GM23338 (cell line): ENCODE data around the gene C1orf21. TPM values are rescaled to one million over a fixed set of nuclear protein-coding genes. Genes with fewer than 3 reads are reported as not detected.

Experiments used
- ATAC-seq: fragments of 200-7000 bp; cut with Tn5 transposase; 3 replicates; pipeline ENCODE4 v1.9.1; 2020
- DNase-seq: peaks from one replicate; pipeline ENCODE4 v3.0.0-alpha.2; 2015; ENCODE audit warnings: low spot score
- H2AFZ ChIP-seq: fragments of 200-600 bp; sonication (generic); 2 replicates; pipeline ENCODE4 v1.8.0; 2016; ENCODE audit warnings: antibody characterized with exemption, mild to moderate bottlenecking, moderate library complexity
- H3F3A ChIP-seq: fragments of 200-600 bp; sonication (generic); replicated peaks from 2 replicates; pipeline ENCODE4 v1.8.0; 2017; ENCODE audit warnings: antibody characterized with exemption, mixed run types, low read depth
- H3K27ac ChIP-seq: fragments of 200-600 bp; sonication (generic); 2 replicates; pipeline ENCODE4 v1.6.1; 2016; ENCODE audit warnings: low read depth
- H3K27me3 ChIP-seq: fragments of 200-600 bp; sonication (generic); 2 replicates; pipeline ENCODE4 v1.8.0; 2016; ENCODE audit warnings: mild to moderate bottlenecking, mixed run types, moderate library complexity; ENCODE audit not compliant: insufficient read depth
- H3K36me3 ChIP-seq: fragments of 200-600 bp; sonication (generic); 2 replicates; pipeline ENCODE4 v1.8.0; 2016; ENCODE audit warnings: mild to moderate bottlenecking; ENCODE audit not compliant: insufficient read depth
- H3K4me1 ChIP-seq: fragments of 200-600 bp; sonication (generic); 2 replicates; pipeline ENCODE4 v1.8.0; 2016; ENCODE audit warnings: mild to moderate bottlenecking, moderate library complexity; ENCODE audit not compliant: insufficient read depth
- H3K4me2 ChIP-seq: fragments of 200-600 bp; sonication (generic); 2 replicates; pipeline ENCODE4 v1.7.1; 2017; ENCODE audit warnings: mixed run types
- H3K4me3 ChIP-seq: fragments of 200-600 bp; sonication (generic); 2 replicates; pipeline ENCODE4 v1.6.1; 2016; ENCODE audit warnings: mixed run types
- H3K79me2 ChIP-seq: fragments of 200-600 bp; sonication (generic); replicated peaks from 2 replicates; pipeline ENCODE4 v1.8.0; 2017; ENCODE audit warnings: mild to moderate bottlenecking; ENCODE audit not compliant: insufficient read depth
- H3K9me2 ChIP-seq: fragments of 200-600 bp; sonication (generic); 2 replicates; pipeline ENCODE4 v1.8.0; 2017; ENCODE audit not compliant: insufficient read depth
- H4K20me1 ChIP-seq: fragments of 200-600 bp; sonication (generic); replicated peaks from 2 replicates; pipeline ENCODE4 v1.8.0; 2017; ENCODE audit warnings: mild to moderate bottlenecking; ENCODE audit not compliant: insufficient read depth
- H3K27ac Mint-ChIP-seq: 2 replicates; pipeline ENCODE4 v1.8.0; 2020; ENCODE audit warnings: inconsistent platforms, mild to moderate bottlenecking, moderate library complexity, mixed read lengths
- H3K27me3 Mint-ChIP-seq: 3 replicates; pipeline ENCODE4 v1.8.0; 2022; ENCODE audit warnings: low read depth, mild to moderate bottlenecking, moderate library complexity, mixed read lengths, inconsistent platforms; ENCODE audit not compliant: insufficient read depth, poor library complexity
- H3K36me3 Mint-ChIP-seq: 3 replicates; pipeline ENCODE4 v1.8.0; 2021; ENCODE audit warnings: low read depth, mild to moderate bottlenecking, inconsistent platforms, moderate library complexity, mixed read lengths
- H3K4me1 Mint-ChIP-seq: 3 replicates; pipeline ENCODE4 v1.8.0; 2020; ENCODE audit warnings: mild to moderate bottlenecking, inconsistent platforms, mixed read lengths
- H3K4me3 Mint-ChIP-seq: 3 replicates; pipeline ENCODE4 v1.8.0; 2021; ENCODE audit warnings: moderate library complexity, mild to moderate bottlenecking, inconsistent platforms, mixed read lengths
- H3K9me3 Mint-ChIP-seq: 3 replicates; pipeline ENCODE4 v1.8.0; 2020; ENCODE audit warnings: moderate library complexity, mild to moderate bottlenecking, inconsistent platforms, mixed read lengths
- CREB1 ChIP-seq: fragments of 250-450 bp; sonication (Bioruptor Pico); IDR thresholded peaks from 2 replicates; pipeline ENCODE4 v1.5.0; 2020; ENCODE audit warnings: low read depth, mild to moderate bottlenecking, moderate library complexity
- EZH2 ChIP-seq: fragments of 200-600 bp; sonication (generic); IDR thresholded peaks from one replicate; pipeline ENCODE4 v1.8.0; 2017; ENCODE audit warnings: antibody characterized with exemption, mild to moderate bottlenecking, low read depth; ENCODE audit not compliant: unreplicated experiment
- EZH2phosphoT487 ChIP-seq: fragments of 200-600 bp; sonication (generic); IDR thresholded peaks from one replicate; pipeline ENCODE4 v1.8.1; 2018; ENCODE audit warnings: antibody characterized with exemption; ENCODE audit not compliant: unreplicated experiment
- JUNB ChIP-seq: IDR thresholded peaks from one replicate; pipeline ENCODE4 v1.6.1; 2016; ENCODE audit warnings: antibody characterized with exemption; ENCODE audit not compliant: unreplicated experiment
- NANOG ChIP-seq: IDR thresholded peaks from 2 replicates; pipeline ENCODE4 v1.6.1; 2016; ENCODE audit warnings: antibody characterized with exemption, borderline replicate concordance
- POLR2AphosphoS5 ChIP-seq: IDR thresholded peaks from 2 replicates; pipeline ENCODE4 v1.6.1; 2016; ENCODE audit warnings: antibody characterized with exemption, low read depth
- STAT1 ChIP-seq: IDR thresholded peaks from one replicate; pipeline ENCODE4 v1.6.1; 2016; ENCODE audit warnings: antibody characterized with exemption; ENCODE audit not compliant: unreplicated experiment
- ZNF114 ChIP-seq: fragments of 250-450 bp; sonication (Bioruptor Pico); IDR thresholded peaks from 2 replicates; pipeline ENCODE4 v1.5.0; 2020; ENCODE audit warnings: mild to moderate bottlenecking, moderate library complexity
- ZNF331 ChIP-seq: fragments of 250-450 bp; sonication (Bioruptor Pico); IDR thresholded peaks from 2 replicates; pipeline ENCODE4 v1.5.0; 2020; ENCODE audit warnings: low read depth, mild to moderate bottlenecking, moderate library complexity
- polyA plus RNA-seq: library from polyadenylated mRNA; unstranded; fragments of >200 nt; fragmentation: Nextera tagmentation; extraction: Ambion mirVana; gene quantifications from 2 replicates; pipeline ENCODE4 v1.2.1, GENCODE V29; 2016
- total RNA-seq: library from RNA; depleted of rRNA; stranded (reverse); fragments of >200 nt; shearing (Covaris generic); gene quantifications from 2 replicates; pipeline ENCODE4 v1.2.3, GENCODE V29; 2014
- TF ChIP-seq, protein P1 (sequence below): IDR thresholded peaks from one replicate; pipeline ENCODE4 v1.6.1; 2018; ENCODE audit warnings: antibody characterized with exemption; ENCODE audit not compliant: unreplicated experiment
- TF ChIP-seq, protein P2 (sequence below): fragments of 250-450 bp; sonication (Bioruptor Pico); IDR thresholded peaks from 2 replicates; pipeline ENCODE4 v1.5.0; 2020; ENCODE audit warnings: mild to moderate bottlenecking, moderate library complexity
- TF ChIP-seq, protein P3 (sequence below): IDR thresholded peaks from 2 replicates; pipeline ENCODE4 v1.6.1; 2016; ENCODE audit warnings: antibody characterized with exemption
- TF ChIP-seq, protein P4 (sequence below), 2 experiments: fragments of 200-600 bp in 1 of 2; sonication (generic) in 1 of 2; conservative IDR thresholded peaks; 2 replicates each; pipeline versions ENCODE4 v1.5.1 to v1.6.1; 2016 to 2017; ENCODE audit warnings: antibody characterized with exemption in 2 of 2, low read depth in 2 of 2, mild to moderate bottlenecking in 2 of 2, moderate library complexity in 1 of 2

C1orf21 gene
- total and polyA plus RNA-seq, 2 experiments from 2014 or later = 28.0 to 40.4 TPM

DNA sequence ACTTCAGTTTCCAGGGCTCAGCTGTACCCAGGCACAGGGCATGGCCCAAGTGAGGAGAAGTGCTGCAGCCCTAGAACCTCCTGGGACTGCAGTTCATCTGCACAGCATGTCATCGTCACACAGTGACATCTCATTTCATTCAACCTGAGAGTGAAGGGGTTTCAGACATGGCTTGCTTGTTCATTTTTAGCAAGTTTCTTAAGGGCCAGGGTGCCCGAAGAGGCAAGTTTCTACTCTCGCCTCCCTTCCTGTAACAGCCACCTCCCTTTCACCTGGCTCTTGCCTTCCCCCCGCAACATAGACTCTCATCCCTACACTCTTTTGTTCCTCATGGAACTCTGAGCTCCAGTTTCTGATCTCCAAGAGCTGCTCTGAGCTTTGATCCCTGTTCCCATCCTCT lies 108.1 kb downstream of the C1orf21 start:
- no peaks in the 10 kb centered on the region for H3K27me3 ChIP-seq
- H3K9me3 Mint-ChIP-seq = no peaks in the 10 kb centered on the region
- no peak overlapping the region for H3K27ac ChIP-seq
- H3K4me3 Mint-ChIP-seq = no peak overlapping the region
- H3K9me2 ChIP-seq = no peaks in the 10 kb centered on the region
- no peak for DNase-seq
- H3K36me3 ChIP-seq = no peaks in the 10 kb centered on the region
- H3K27ac Mint-ChIP-seq = peak overlapping the region; percentile 23; the same call in 1 of the 2 replicates
- H2AFZ ChIP-seq = no peak overlapping the region
- ATAC-seq = no peak
- H3K36me3 Mint-ChIP-seq = no peaks in the 10 kb centered on the region
- H3K79me2 ChIP-seq = peaks cover 74% of the 10 kb centered on the region
- H3K4me2 ChIP-seq = no peak overlapping the region
- peaks cover 40% of the 10 kb centered on the region for H3K4me1 Mint-ChIP-seq
- H3K4me1 ChIP-seq = peaks cover 70% of the 10 kb centered on the region
- H3K4me3 ChIP-seq = no peak overlapping the region
- no peaks in the 10 kb centered on the region for H3F3A ChIP-seq
- H3K27me3 Mint-ChIP-seq = no peaks in the 10 kb centered on the region
- TF ChIP-seq, protein P1, sequence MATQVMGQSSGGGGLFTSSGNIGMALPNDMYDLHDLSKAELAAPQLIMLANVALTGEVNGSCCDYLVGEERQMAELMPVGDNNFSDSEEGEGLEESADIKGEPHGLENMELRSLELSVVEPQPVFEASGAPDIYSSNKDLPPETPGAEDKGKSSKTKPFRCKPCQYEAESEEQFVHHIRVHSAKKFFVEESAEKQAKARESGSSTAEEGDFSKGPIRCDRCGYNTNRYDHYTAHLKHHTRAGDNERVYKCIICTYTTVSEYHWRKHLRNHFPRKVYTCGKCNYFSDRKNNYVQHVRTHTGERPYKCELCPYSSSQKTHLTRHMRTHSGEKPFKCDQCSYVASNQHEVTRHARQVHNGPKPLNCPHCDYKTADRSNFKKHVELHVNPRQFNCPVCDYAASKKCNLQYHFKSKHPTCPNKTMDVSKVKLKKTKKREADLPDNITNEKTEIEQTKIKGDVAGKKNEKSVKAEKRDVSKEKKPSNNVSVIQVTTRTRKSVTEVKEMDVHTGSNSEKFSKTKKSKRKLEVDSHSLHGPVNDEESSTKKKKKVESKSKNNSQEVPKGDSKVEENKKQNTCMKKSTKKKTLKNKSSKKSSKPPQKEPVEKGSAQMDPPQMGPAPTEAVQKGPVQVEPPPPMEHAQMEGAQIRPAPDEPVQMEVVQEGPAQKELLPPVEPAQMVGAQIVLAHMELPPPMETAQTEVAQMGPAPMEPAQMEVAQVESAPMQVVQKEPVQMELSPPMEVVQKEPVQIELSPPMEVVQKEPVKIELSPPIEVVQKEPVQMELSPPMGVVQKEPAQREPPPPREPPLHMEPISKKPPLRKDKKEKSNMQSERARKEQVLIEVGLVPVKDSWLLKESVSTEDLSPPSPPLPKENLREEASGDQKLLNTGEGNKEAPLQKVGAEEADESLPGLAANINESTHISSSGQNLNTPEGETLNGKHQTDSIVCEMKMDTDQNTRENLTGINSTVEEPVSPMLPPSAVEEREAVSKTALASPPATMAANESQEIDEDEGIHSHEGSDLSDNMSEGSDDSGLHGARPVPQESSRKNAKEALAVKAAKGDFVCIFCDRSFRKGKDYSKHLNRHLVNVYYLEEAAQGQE = no peak
- TF ChIP-seq ZNF114 = no peak
- no peak for TF ChIP-seq EZH2phosphoT487
- TF ChIP-seq, protein P2, sequence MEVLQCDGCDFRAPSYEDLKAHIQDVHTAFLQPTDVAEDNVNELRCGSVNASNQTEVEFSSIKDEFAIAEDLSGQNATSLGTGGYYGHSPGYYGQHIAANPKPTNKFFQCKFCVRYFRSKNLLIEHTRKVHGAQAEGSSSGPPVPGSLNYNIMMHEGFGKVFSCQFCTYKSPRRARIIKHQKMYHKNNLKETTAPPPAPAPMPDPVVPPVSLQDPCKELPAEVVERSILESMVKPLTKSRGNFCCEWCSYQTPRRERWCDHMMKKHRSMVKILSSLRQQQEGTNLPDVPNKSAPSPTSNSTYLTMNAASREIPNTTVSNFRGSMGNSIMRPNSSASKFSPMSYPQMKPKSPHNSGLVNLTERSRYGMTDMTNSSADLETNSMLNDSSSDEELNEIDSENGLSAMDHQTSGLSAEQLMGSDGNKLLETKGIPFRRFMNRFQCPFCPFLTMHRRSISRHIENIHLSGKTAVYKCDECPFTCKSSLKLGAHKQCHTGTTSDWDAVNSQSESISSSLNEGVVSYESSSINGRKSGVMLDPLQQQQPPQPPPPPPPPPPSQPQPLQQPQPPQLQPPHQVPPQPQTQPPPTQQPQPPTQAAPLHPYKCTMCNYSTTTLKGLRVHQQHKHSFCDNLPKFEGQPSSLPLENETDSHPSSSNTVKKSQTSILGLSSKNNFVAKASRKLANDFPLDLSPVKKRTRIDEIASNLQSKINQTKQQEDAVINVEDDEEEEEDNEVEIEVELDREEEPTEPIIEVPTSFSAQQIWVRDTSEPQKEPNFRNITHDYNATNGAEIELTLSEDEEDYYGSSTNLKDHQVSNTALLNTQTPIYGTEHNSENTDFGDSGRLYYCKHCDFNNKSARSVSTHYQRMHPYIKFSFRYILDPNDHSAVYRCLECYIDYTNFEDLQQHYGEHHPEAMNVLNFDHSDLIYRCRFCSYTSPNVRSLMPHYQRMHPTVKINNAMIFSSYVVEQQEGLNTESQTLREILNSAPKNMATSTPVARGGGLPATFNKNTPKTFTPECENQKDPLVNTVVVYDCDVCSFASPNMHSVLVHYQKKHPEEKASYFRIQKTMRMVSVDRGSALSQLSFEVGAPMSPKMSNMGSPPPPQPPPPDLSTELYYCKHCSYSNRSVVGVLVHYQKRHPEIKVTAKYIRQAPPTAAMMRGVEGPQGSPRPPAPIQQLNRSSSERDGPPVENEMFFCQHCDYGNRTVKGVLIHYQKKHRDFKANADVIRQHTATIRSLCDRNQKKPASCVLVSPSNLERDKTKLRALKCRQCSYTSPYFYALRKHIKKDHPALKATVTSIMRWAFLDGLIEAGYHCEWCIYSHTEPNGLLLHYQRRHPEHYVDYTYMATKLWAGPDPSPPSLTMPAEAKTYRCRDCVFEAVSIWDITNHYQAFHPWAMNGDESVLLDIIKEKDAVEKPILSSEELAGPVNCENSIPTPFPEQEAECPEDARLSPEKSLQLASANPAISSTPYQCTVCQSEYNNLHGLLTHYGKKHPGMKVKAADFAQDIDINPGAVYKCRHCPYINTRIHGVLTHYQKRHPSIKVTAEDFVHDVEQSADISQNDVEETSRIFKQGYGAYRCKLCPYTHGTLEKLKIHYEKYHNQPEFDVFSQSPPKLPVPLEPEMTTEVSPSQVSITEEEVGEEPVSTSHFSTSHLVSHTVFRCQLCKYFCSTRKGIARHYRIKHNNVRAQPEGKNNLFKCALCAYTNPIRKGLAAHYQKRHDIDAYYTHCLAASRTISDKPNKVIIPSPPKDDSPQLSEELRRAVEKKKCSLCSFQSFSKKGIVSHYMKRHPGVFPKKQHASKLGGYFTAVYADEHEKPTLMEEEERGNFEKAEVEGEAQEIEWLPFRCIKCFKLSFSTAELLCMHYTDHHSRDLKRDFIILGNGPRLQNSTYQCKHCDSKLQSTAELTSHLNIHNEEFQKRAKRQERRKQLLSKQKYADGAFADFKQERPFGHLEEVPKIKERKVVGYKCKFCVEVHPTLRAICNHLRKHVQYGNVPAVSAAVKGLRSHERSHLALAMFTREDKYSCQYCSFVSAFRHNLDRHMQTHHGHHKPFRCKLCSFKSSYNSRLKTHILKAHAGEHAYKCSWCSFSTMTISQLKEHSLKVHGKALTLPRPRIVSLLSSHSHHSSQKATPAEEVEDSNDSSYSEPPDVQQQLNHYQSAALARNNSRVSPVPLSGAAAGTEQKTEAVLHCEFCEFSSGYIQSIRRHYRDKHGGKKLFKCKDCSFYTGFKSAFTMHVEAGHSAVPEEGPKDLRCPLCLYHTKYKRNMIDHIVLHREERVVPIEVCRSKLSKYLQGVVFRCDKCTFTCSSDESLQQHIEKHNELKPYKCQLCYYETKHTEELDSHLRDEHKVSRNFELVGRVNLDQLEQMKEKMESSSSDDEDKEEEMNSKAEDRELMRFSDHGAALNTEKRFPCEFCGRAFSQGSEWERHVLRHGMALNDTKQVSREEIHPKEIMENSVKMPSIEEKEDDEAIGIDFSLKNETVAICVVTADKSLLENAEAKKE (CRISPR knock-in tag) = no peak
- TF ChIP-seq JUNB = no peak
- no peak for TF ChIP-seq EZH2
- TF ChIP-seq POLR2AphosphoS5 = no peak
- TF ChIP-seq CREB1 (CRISPR knock-in tag) = no peak
- TF ChIP-seq NANOG = no peak
- TF ChIP-seq ZNF331 (CRISPR knock-in tag) = no peak
- TF ChIP-seq, protein P3, sequence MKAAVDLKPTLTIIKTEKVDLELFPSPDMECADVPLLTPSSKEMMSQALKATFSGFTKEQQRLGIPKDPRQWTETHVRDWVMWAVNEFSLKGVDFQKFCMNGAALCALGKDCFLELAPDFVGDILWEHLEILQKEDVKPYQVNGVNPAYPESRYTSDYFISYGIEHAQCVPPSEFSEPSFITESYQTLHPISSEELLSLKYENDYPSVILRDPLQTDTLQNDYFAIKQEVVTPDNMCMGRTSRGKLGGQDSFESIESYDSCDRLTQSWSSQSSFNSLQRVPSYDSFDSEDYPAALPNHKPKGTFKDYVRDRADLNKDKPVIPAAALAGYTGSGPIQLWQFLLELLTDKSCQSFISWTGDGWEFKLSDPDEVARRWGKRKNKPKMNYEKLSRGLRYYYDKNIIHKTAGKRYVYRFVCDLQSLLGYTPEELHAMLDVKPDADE = no peak
- TF ChIP-seq, protein P4, sequence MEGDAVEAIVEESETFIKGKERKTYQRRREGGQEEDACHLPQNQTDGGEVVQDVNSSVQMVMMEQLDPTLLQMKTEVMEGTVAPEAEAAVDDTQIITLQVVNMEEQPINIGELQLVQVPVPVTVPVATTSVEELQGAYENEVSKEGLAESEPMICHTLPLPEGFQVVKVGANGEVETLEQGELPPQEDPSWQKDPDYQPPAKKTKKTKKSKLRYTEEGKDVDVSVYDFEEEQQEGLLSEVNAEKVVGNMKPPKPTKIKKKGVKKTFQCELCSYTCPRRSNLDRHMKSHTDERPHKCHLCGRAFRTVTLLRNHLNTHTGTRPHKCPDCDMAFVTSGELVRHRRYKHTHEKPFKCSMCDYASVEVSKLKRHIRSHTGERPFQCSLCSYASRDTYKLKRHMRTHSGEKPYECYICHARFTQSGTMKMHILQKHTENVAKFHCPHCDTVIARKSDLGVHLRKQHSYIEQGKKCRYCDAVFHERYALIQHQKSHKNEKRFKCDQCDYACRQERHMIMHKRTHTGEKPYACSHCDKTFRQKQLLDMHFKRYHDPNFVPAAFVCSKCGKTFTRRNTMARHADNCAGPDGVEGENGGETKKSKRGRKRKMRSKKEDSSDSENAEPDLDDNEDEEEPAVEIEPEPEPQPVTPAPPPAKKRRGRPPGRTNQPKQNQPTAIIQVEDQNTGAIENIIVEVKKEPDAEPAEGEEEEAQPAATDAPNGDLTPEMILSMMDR (conservative IDR thresholded peaks at IDR 0.05; ENCODE audit: low read depth in 2 of 2) = no peak
- TF ChIP-seq STAT1 = no peak
- no peaks in the 10 kb centered on the region for H4K20me1 ChIP-seq
